Hepatocyte (in vitro differentiated cells): ENCODE data around the gene SULT1C3. TPM values are rescaled to one million over a fixed set of nuclear protein-coding genes. Genes with fewer than 3 reads are reported as not detected.

Experiments used
- DNase-seq: peaks from one replicate; pipeline ENCODE4 v3.0.0-alpha.2; 2016; ENCODE audit warnings: low spot score
- H2AFZ ChIP-seq: fragments of 200-600 bp; sonication (generic); 2 replicates; pipeline ENCODE4 v1.6.0; 2016; ENCODE audit warnings: antibody characterized with exemption, mild to moderate bottlenecking
- H3K27ac ChIP-seq: fragments of 200-600 bp; sonication (generic); 2 replicates; pipeline ENCODE4 v1.5.1; 2016; ENCODE audit warnings: mild to moderate bottlenecking
- H3K27me3 ChIP-seq: fragments of 200-600 bp; sonication (generic); 2 replicates; pipeline ENCODE4 v1.6.1; 2016
- H3K36me3 ChIP-seq: fragments of 200-600 bp; sonication (generic); replicated peaks from 2 replicates; pipeline ENCODE4 v1.5.1; 2016; ENCODE audit warnings: low read depth; ENCODE audit not compliant: insufficient read depth
- H3K4me1 ChIP-seq: fragments of 200-600 bp; sonication (generic); 2 replicates; pipeline ENCODE4 v1.5.1; 2016; ENCODE audit warnings: mild to moderate bottlenecking, moderate library complexity; ENCODE audit not compliant: insufficient read depth
- H3K4me2 ChIP-seq: fragments of 200-600 bp; sonication (generic); 2 replicates; pipeline ENCODE4 v1.6.0; 2016
- H3K4me3 ChIP-seq: fragments of 200-600 bp; sonication (generic); 2 replicates; pipeline ENCODE4 v1.5.1; 2016; ENCODE audit warnings: mild to moderate bottlenecking
- H3K79me2 ChIP-seq: fragments of 200-600 bp; sonication (generic); 2 replicates; pipeline ENCODE4 v1.6.0; 2017; ENCODE audit warnings: mild to moderate bottlenecking
- H3K9me2 ChIP-seq: fragments of 200-600 bp; sonication (generic); replicated peaks from 2 replicates; pipeline ENCODE4 v1.6.0; 2017; ENCODE audit warnings: mild to moderate bottlenecking; ENCODE audit not compliant: insufficient read depth
- H3K9me3 ChIP-seq: fragments of 200-600 bp; sonication (generic); 2 replicates; pipeline ENCODE4 v1.5.1; 2016; ENCODE audit warnings: low read depth, mild to moderate bottlenecking
- H4K20me1 ChIP-seq: fragments of 200-600 bp; sonication (generic); 2 replicates; pipeline ENCODE4 v1.6.0; 2016; ENCODE audit warnings: mild to moderate bottlenecking; ENCODE audit not compliant: insufficient read depth, poor library complexity, severe bottlenecking
- CTCF ChIP-seq: fragments of 200-600 bp; sonication (generic); IDR thresholded peaks from 2 replicates; pipeline ENCODE4 v1.5.1; 2016; ENCODE audit warnings: antibody characterized with exemption, mild to moderate bottlenecking; ENCODE audit not compliant: poor library complexity
- EZH2 ChIP-seq: fragments of 200-600 bp; sonication (generic); IDR thresholded peaks from 2 replicates; pipeline ENCODE4 v1.6.1; 2016; ENCODE audit warnings: antibody characterized with exemption, mild to moderate bottlenecking, borderline replicate concordance
- EZH2phosphoT487 ChIP-seq: fragments of 200-600 bp; sonication (generic); IDR thresholded peaks from one replicate; pipeline ENCODE4 v1.6.1; 2018; ENCODE audit warnings: antibody characterized with exemption, mild to moderate bottlenecking, low read depth, moderate library complexity; ENCODE audit not compliant: unreplicated experiment, severe bottlenecking
- whole genome bisulfite sequencing: methylation state at CpG from one replicate; pipeline ENCODE4 v1.1.6; 2016; ENCODE audit warnings: low lambda C conversion rate; ENCODE audit errors: missing lambda C conversion rate; 5-methylcytosine and 5-hydroxymethylcytosine counted together
- polyA plus RNA-seq: library from polyadenylated mRNA; unstranded; fragments of >200 nt; fragmentation: Nextera tagmentation; extraction: Ambion mirVana; gene quantifications from 2 replicates; pipeline ENCODE4 v1.2.1, GENCODE V29; 2016
- total RNA-seq: library from RNA; depleted of rRNA; stranded (reverse); fragments of >200 nt; gene quantifications from 2 replicates; pipeline ENCODE4 v1.2.3, GENCODE V29; 2014

Gene SULT1C3
- total and polyA plus RNA-seq, 2 experiments from 2014 or later, result 1.00 TPM; not detected in 1

DNA sequence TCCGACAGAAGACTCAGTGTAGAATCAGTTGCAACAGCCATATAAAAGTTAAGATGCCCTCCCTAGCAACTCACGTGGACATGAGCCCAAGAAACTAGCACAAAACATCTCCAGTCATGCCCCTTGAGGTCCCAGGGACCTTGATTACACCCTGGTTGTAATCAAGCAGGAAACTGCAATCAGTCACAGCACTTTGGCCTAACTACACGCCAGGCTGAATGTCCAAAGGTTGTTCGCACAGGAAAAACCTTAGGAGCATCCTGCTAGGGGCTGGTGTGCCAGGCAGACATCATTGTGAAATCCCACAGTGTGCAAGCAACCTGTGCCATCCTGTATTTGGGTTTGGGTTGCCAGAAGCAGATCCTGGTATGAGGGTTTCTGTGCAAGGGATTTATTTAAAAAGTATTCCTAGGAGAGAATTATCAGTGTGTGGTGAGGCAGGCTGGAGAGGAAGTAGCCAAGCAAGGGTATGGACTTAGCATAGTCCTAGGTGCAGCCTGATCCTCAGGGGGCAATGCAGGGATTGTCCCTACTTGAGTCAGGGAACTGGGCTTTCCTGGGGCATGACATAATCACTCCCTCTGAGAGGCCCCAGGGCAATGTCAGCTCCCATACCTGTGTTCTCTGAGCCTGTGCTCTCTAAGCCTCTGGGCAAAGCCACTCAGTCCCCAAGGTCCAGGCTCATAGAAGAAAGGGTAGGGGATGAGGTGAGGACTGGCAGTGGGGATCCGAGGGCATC, 31.2 kb downstream of the SULT1C3 start:
- TF ChIP-seq EZH2phosphoT487 (no peak), EZH2 (no peak)
- no peaks in the 10 kb centered on the region for H3K36me3 ChIP-seq
- no peak overlapping the region for H3K4me3 ChIP-seq
- no peak overlapping the region for H2AFZ ChIP-seq
- peak overlapping the region; percentile 88 for H3K27ac ChIP-seq
- no peaks in the 10 kb centered on the region for H3K27me3 ChIP-seq
- H3K9me3 ChIP-seq, result no peaks in the 10 kb centered on the region
- 73% methylated on average over 5 of the region's 5 CpGs for WGBS
- H3K9me2 ChIP-seq, result no peaks in the 10 kb centered on the region
- peak; percentile 60 for DNase-seq
- peak overlapping the region; percentile 14 for H3K4me2 ChIP-seq
- H4K20me1 ChIP-seq, result no peaks in the 10 kb centered on the region
- peaks cover 25% of the 10 kb centered on the region for H3K4me1 ChIP-seq
- H3K79me2 ChIP-seq, result peaks cover 15% of the 10 kb centered on the region

GRCh38 chr2:108271691-108272253, 32.0 kb downstream of the SULT1C3 start:
- Histone ChIP-seq H2AFZ (no peak overlapping the region), H3K4me3 (no peak overlapping the region), H3K9me3 (no peaks in the 10 kb centered on the region), H4K20me1 (no peaks in the 10 kb centered on the region), H3K4me2 (peak overlapping the region; percentile 14), H3K27ac (peak overlapping the region; percentile 88), H3K79me2 (peaks cover 15% of the 10 kb centered on the region), H3K36me3 (no peaks in the 10 kb centered on the region), H3K9me2 (no peaks in the 10 kb centered on the region), H3K27me3 (no peaks in the 10 kb centered on the region), H3K4me1 (peaks cover 21% of the 10 kb centered on the region)
- TF ChIP-seq EZH2phosphoT487 (no peak), EZH2 (no peak), CTCF (no peak)
- 84% methylated on average over 7 of the region's 7 CpGs for whole genome bisulfite sequencing
- DNase-seq, result no peak

DNA sequence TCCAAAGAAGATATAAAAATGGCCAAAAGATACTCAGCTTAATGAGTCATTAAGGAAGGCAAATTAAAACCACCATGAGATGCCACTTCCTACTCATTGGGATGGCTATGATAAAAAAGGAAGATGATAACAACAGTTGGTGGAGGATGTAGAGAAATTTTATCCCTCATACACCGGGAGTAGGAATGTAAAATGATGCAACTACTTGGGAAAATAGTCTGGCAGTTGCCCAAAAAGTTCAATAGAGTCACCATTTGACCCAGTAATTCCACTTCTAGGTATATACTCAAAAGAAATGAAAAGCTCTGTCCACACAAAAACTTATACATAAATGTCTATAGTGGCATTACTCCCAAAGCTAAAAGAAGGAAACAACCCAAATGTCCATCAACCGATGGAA, 38.9 kb downstream of the SULT1C3 start:
- Histone ChIP-seq H3K4me3 (no peak overlapping the region), H3K9me2 (no peaks in the 10 kb centered on the region), H3K9me3 (no peaks in the 10 kb centered on the region), H3K36me3 (no peaks in the 10 kb centered on the region), H2AFZ (no peak overlapping the region), H4K20me1 (no peaks in the 10 kb centered on the region), H3K27me3 (no peaks in the 10 kb centered on the region), H3K4me2 (no peak overlapping the region), H3K4me1 (no peaks in the 10 kb centered on the region), H3K27ac (no peak overlapping the region), H3K79me2 (peaks cover 9% of the 10 kb centered on the region)
- TF ChIP-seq EZH2 (no peak), EZH2phosphoT487 (no peak), CTCF (no peak)
- WGBS, result 80% methylated on average over 2 of the region's 2 CpGs
- DNase-seq, result no peak

DNA sequence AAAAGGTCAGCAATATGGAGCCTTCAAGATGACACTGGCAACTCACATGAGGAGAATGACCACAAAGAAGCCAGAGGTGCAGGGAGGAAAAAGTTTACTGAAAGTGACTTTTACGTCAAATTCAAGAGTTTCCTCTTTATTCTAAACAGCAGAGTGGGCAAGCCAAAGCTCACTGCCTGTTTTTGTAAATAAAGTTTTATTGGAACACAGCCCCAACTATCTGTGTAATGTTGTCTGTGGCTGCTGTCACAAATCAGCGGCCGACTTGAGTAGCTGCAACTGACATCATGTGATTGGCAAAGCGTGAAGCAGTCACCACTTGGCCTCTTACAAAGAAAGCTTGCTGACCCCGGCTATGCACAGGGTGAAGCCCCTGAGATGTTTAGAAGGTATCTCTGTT, 39.7 kb downstream of the SULT1C3 start:
- H3K27ac ChIP-seq, result no peak overlapping the region
- H3K27me3 ChIP-seq, result no peaks in the 10 kb centered on the region
- no peaks in the 10 kb centered on the region for H4K20me1 ChIP-seq
- TF ChIP-seq EZH2phosphoT487 (no peak), CTCF (no peak), EZH2 (no peak)
- no peaks in the 10 kb centered on the region for H3K9me3 ChIP-seq
- H3K36me3 ChIP-seq, result no peaks in the 10 kb centered on the region
- no peak overlapping the region for H3K4me3 ChIP-seq
- H3K4me2 ChIP-seq, result no peak overlapping the region
- WGBS, result 88% methylated on average over 5 of the region's 5 CpGs
- no peak for DNase-seq
- no peak overlapping the region for H2AFZ ChIP-seq
- peaks cover 11% of the 10 kb centered on the region for H3K79me2 ChIP-seq
- no peaks in the 10 kb centered on the region for H3K4me1 ChIP-seq
- no peaks in the 10 kb centered on the region for H3K9me2 ChIP-seq
